T-helper 2 cell treated with Interferon-gamma antibody and Interleukin-4, amounts not matched to agents 100 ng/mL and 5 ng/mL, for 36 hours (primary cell): ENCODE data around the gene SFTPB. TPM values are rescaled to one million over a fixed set of nuclear protein-coding genes. Genes with fewer than 3 reads are reported as not detected.
"Not testable (repeated sequence)": the region's sequence is repeated elsewhere in the genome, so short reads cannot be mapped to it uniquely, and the experiment has no call there.

Source experiments
- intact Hi-C: fragments of 100-400 bp; cut with micrococcal nuclease; formaldehyde crosslinking; loops from one replicate; pipeline ENCODE4 v1.15.1; 2023
- total RNA-seq: library from RNA; stranded (reverse); gene quantifications from 2 replicates; pipeline ENCODE4 v1.2.3, GENCODE V29; 2022

SFTPB gene
- total RNA-seq, 1 donor from 2014 or later, result not detected

GRCh38 chr2:85657399-85657798, 10.6 kb downstream of the SFTPB start:
- intact Hi-C loops, result not testable (repeated sequence)

GRCh38 chr2:85656468-85656867, 11.5 kb downstream of the SFTPB start:
- intact Hi-C loops, result no loop called here

- intact Hi-C loops, result no loop called here
Measured at GRCh38 chr2:85655961-85656417, 12.0 kb downstream of the SFTPB start.

GRCh38 chr2:85653996-85654395, 14.0 kb downstream of the SFTPB start:
- intact Hi-C loops, result no loop called here

- intact Hi-C loops, result no loop called here
Measured at GRCh38 chr2:85652056-85652455, 15.9 kb downstream of the SFTPB start.

GRCh38 chr2:85651097-85651496, 16.9 kb downstream of the SFTPB start:
- intact Hi-C loops, result no loop called here

- intact Hi-C loops, result no loop called here
Measured at GRCh38 chr2:85650456-85650855, 17.5 kb downstream of the SFTPB start.

- intact Hi-C loops, result no loop called here
Measured at GRCh38 chr2:85649201-85650190, 18.5 kb downstream of the SFTPB start.

- intact Hi-C loops, result loop anchor here (1.0 kb wide), 1 partner anchor 166 kb away; no protein-coding TSS in a partner anchor
Measured at GRCh38 chr2:85648619-85649018, 19.4 kb downstream of the SFTPB start.

GRCh38 chr2:85647823-85648526, 20.0 kb downstream of the SFTPB start:
- intact Hi-C loops, result loop anchor here (1.0 kb wide), 1 partner anchor 166 kb away; no protein-coding TSS in a partner anchor

GRCh38 chr2:85646166-85646565, 21.8 kb downstream of the SFTPB start:
- intact Hi-C loops, result no loop called here

- intact Hi-C loops, result loop anchor here (5.0 kb wide), 1 partner anchor 157 kb away; no protein-coding TSS in a partner anchor
Measured at GRCh38 chr2:85644909-85645308, 23.1 kb downstream of the SFTPB start.

- intact Hi-C loops, result loop anchor here (5.0 kb wide), 1 partner anchor 160 kb away; no protein-coding TSS in a partner anchor
Measured at GRCh38 chr2:85642725-85643124, 25.3 kb downstream of the SFTPB start.

GRCh38 chr2:85635636-85636035, 32.4 kb downstream of the SFTPB start:
- intact Hi-C loops, result no loop called here

- intact Hi-C loops, result no loop called here
Measured at GRCh38 chr2:85635011-85635410, 33.0 kb downstream of the SFTPB start.

- intact Hi-C loops, result no loop called here
Measured at GRCh38 chr2:85631316-85631715, 36.7 kb downstream of the SFTPB start.

GRCh38 chr2:85628658-85629057, 39.3 kb downstream of the SFTPB start:
- intact Hi-C loops, result no loop called here

GRCh38 chr2:85623991-85624390, 44.0 kb downstream of the SFTPB start:
- intact Hi-C loops, result no loop called here

- intact Hi-C loops, result no loop called here
Measured at GRCh38 chr2:85621338-85621737, 46.7 kb downstream of the SFTPB start.

- intact Hi-C loops, result no loop called here
Measured at GRCh38 chr2:85619617-85620016, 48.4 kb downstream of the SFTPB start.

GRCh38 chr2:85617723-85618122, 50.3 kb downstream of the SFTPB start:
- intact Hi-C loops, result loop anchor here (2.0 kb wide), 3 partner anchors 33 to 577 kb away; partner anchors contain the start of genes IMMT, MAT2A and VAMP5

- intact Hi-C loops, result no loop called here
Measured at GRCh38 chr2:85615413-85615728, 52.6 kb downstream of the SFTPB start.
